ENCODE data around the gene TCEA2.

Gene TCEA2

GRCh38 chr20:64080013-64080812 lies 17.2 kb downstream of the TCEA2 start, which contains the start of gene OPRL1:
Gene OPRL1 (plus strand): TSS chr20:64080082. CDS start chr20:64092721, 12,639 bp downstream.
- DNase-seq (ENCODE audit: low read depth in 2 of 2), result no peak
- H3K4me3 ChIP-seq (replicated peaks in 1 of 2; ENCODE audit: low read depth in 2 of 2, low read length in 2 of 2), result peak within 1 kb of the TSS; percentile 67 to 76
- TF ChIP-seq CTCF (IDR thresholded peaks at IDR 0.05; ENCODE audit: low read depth, low read length), result no peak

- H3K4me3 ChIP-seq (replicated peaks in 1 of 2; ENCODE audit: low read depth in 2 of 2, low read length in 2 of 2), result no peak overlapping the region
- TF ChIP-seq CTCF (IDR thresholded peaks at IDR 0.05; ENCODE audit: low read depth, low read length), result no peak
- DNase-seq (ENCODE audit: low read depth in 2 of 2), result no peak
Observed at GRCh38 chr20:64080813-64081623, 18.0 kb downstream of the TCEA2 start.

DNA sequence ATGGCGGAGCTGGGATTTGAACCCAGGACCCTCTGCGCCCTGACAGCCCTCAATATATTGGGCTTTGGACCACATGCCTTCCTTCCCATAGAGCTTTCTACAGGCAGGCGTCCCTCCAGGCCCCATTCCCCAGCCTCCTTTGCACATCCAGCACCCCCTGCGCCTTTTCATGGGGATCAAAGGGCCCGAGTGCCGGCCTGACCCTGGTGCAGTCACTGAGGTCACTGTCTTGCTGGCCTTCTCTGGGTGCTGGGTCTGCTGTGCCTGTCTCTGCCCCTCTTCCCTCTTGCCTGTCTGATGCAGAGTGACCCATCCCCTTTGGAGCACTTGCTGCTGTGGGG lies 18.6 kb downstream of the TCEA2 start:
- H3K4me3 ChIP-seq (replicated peaks in 1 of 2; ENCODE audit: low read depth in 2 of 2, low read length in 2 of 2), result no peak overlapping the region
- no peak for DNase-seq (ENCODE audit: low read depth in 2 of 2)
- no peak for TF ChIP-seq CTCF (IDR thresholded peaks at IDR 0.05; ENCODE audit: low read depth, low read length)

GRCh38 chr20:64082126-64082731 lies 19.2 kb downstream of the TCEA2 start:
- no peak overlapping the region for H3K4me3 ChIP-seq (replicated peaks in 1 of 2; ENCODE audit: low read depth in 2 of 2, low read length in 2 of 2)
- DNase-seq (ENCODE audit: low read depth in 2 of 2), result no peak
- no peak for TF ChIP-seq CTCF (IDR thresholded peaks at IDR 0.05; ENCODE audit: low read depth, low read length)

DNA sequence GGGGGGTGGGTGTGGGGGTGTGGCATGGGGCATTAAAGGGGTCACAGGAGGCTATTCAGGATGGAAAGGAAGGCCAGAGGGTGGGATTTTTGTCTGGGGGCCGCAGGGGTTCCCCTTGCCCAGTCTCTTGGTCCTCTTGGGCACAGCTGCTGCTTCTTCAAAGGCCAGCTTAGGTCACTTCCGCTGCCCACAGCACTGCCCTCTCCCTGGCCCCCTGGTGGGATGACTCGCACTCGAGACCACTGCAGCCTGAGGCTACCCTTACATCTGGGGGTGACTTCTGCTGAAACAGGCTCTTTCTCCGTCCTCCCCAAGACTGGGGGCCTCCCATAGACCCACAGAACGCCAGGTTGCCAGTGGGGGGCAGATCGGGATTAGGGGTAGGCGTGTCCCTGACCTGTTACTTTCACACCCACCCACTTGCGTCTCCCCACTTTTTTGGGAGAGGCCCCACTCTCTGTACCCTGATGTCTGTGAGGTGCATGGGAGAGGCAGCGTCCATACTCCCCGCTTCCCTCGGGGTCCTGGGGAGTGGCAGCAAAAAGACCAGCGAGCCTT lies 19.9 kb downstream of the TCEA2 start:
- H3K4me3 ChIP-seq (replicated peaks in 1 of 2; ENCODE audit: low read depth in 2 of 2, low read length in 2 of 2), result peak overlapping the region in 1 of 2 donors; percentile 27
- TF ChIP-seq CTCF (IDR thresholded peaks at IDR 0.05; ENCODE audit: low read depth, low read length), result no peak
- no peak for DNase-seq (ENCODE audit: low read depth in 2 of 2)

- peak; percentile 70 to 79 for DNase-seq (ENCODE audit: low read depth in 2 of 2)
- peak overlapping the region; percentile 27 to 41 for H3K4me3 ChIP-seq (replicated peaks in 1 of 2; ENCODE audit: low read depth in 2 of 2, low read length in 2 of 2)
- peak; percentile 51 for TF ChIP-seq CTCF (IDR thresholded peaks at IDR 0.05; ENCODE audit: low read depth, low read length)
Observed at GRCh38 chr20:64083378-64083803, 20.4 kb downstream of the TCEA2 start.

Measured in cardiac fibroblast (primary cell).